ENCODE results near the gene RPS18. TPM values are rescaled to one million over a fixed set of nuclear protein-coding genes. Genes with fewer than 3 reads are reported as not detected.
A peak's percentile ranks its signal among the peaks of the same experiment; 100 is the strongest.

Gene RPS18
- polyA plus RNA-seq, 1 of the 3 experiments (the other 2 are of a cell fraction) = 12,112 TPM

DNA sequence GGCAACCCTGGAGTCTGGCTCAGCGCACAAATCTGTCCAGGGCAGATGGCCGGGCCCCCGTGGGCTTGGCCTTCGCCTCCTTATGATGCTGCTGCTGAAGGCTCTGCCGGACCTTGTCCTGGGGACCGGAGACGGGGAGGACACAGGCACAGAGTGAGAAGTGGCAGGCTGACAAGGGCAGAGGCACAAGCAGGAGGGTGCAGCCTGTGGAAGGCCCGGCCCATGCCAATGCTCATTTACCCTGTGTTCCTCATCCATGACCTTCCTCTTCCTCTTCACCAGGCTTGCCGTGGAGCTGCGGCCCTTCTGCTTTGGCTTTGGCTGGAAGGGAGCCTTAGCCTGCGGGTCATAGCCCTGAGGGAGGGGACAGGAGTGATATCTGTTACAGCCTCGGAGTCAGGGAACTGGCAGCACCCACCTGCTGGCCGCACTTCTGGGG is 7.4 kb downstream of the RPS18 start (continued):
- TF ChIP-seq, protein P1, sequence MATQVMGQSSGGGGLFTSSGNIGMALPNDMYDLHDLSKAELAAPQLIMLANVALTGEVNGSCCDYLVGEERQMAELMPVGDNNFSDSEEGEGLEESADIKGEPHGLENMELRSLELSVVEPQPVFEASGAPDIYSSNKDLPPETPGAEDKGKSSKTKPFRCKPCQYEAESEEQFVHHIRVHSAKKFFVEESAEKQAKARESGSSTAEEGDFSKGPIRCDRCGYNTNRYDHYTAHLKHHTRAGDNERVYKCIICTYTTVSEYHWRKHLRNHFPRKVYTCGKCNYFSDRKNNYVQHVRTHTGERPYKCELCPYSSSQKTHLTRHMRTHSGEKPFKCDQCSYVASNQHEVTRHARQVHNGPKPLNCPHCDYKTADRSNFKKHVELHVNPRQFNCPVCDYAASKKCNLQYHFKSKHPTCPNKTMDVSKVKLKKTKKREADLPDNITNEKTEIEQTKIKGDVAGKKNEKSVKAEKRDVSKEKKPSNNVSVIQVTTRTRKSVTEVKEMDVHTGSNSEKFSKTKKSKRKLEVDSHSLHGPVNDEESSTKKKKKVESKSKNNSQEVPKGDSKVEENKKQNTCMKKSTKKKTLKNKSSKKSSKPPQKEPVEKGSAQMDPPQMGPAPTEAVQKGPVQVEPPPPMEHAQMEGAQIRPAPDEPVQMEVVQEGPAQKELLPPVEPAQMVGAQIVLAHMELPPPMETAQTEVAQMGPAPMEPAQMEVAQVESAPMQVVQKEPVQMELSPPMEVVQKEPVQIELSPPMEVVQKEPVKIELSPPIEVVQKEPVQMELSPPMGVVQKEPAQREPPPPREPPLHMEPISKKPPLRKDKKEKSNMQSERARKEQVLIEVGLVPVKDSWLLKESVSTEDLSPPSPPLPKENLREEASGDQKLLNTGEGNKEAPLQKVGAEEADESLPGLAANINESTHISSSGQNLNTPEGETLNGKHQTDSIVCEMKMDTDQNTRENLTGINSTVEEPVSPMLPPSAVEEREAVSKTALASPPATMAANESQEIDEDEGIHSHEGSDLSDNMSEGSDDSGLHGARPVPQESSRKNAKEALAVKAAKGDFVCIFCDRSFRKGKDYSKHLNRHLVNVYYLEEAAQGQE (IDR thresholded peaks at IDR 0.05; ENCODE audit: low read depth, low read length) = no peak
- TF ChIP-seq TEAD4 (IDR thresholded peaks at IDR 0.05; ENCODE audit: borderline replicate concordance, insufficient read depth) = no peak
- no peak for TF ChIP-seq JUND (IDR thresholded peaks at IDR 0.05)
- no peak for TF ChIP-seq GABPA (IDR thresholded peaks at IDR 0.05; ENCODE audit: low read depth)
- TF ChIP-seq, protein P2, sequence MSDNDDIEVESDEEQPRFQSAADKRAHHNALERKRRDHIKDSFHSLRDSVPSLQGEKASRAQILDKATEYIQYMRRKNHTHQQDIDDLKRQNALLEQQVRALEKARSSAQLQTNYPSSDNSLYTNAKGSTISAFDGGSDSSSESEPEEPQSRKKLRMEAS (IDR thresholded peaks at IDR 0.05; ENCODE audit: low read depth) = no peak
- TF ChIP-seq FOSL2 (IDR thresholded peaks at IDR 0.05; ENCODE audit: borderline replicate concordance, low read depth) = no peak
- no peak for TF ChIP-seq NFIC (IDR thresholded peaks at IDR 0.05; ENCODE audit: borderline replicate concordance)
- no peak for TF ChIP-seq POLR2AphosphoS5 (IDR thresholded peaks at IDR 0.05; ENCODE audit: low read depth, low read length)
- no peak for TF ChIP-seq RCOR1 (IDR thresholded peaks at IDR 0.05; ENCODE audit: low read length)
- TF ChIP-seq, protein P3, sequence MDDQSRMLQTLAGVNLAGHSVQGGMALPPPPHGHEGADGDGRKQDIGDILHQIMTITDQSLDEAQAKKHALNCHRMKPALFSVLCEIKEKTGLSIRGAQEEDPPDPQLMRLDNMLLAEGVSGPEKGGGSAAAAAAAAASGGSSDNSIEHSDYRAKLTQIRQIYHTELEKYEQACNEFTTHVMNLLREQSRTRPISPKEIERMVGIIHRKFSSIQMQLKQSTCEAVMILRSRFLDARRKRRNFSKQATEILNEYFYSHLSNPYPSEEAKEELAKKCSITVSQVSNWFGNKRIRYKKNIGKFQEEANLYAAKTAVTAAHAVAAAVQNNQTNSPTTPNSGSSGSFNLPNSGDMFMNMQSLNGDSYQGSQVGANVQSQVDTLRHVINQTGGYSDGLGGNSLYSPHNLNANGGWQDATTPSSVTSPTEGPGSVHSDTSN (IDR thresholded peaks at IDR 0.05) = no peak
- TF ChIP-seq RFX5 (IDR thresholded peaks at IDR 0.05; ENCODE audit: low read length) = no peak
- no peak for TF ChIP-seq EZH2phosphoT487 (IDR thresholded peaks at IDR 0.05; ENCODE audit: borderline replicate concordance, low read depth)
- no peak for TF ChIP-seq GATA2 (CRISPR knock-in tag; IDR thresholded peaks at IDR 0.05)

DNA sequence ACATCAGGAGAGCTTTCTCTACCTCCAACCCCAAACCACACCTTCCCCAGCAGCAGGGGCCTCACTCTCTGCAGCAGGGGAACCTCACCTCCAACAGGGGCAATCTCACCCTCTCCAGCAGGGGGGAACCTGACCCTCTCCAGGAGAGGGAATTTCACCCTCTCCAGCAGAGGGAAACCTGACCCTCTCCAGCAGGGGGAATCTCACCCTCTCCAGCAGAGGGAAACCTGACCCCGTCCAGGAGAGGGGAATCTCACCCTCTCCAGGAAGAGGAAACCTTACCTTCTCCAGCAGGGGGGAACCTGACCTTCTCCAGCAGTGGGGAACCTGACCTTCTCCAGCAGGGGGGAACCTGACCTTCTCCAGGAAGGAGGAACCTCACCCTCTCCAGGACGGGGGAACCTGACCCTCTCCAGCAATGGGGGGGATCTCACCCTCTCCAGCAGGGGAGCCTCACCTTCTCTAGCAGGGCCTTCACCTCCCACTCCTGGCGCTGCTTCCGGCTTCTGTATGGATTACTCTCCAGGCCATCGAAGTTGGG is 8.2 kb downstream of the RPS18 start:
- no peaks in the 10 kb centered on the region for H3K27me3 ChIP-seq (ENCODE audit: insufficient read depth)
- no peak for TF ChIP-seq POLR2AphosphoS5 (IDR thresholded peaks at IDR 0.05; ENCODE audit: low read depth, low read length)
- peak; percentile 36 for TF ChIP-seq SMC3 (IDR thresholded peaks at IDR 0.05; ENCODE audit: low read depth, low read length)
- no peak for TF ChIP-seq NFIC (IDR thresholded peaks at IDR 0.05; ENCODE audit: borderline replicate concordance)
- TF ChIP-seq TCF12 (IDR thresholded peaks at IDR 0.05) = no peak
- TF ChIP-seq EZH2phosphoT487 (IDR thresholded peaks at IDR 0.05; ENCODE audit: borderline replicate concordance, low read depth) = no peak
- TF ChIP-seq, protein P4, sequence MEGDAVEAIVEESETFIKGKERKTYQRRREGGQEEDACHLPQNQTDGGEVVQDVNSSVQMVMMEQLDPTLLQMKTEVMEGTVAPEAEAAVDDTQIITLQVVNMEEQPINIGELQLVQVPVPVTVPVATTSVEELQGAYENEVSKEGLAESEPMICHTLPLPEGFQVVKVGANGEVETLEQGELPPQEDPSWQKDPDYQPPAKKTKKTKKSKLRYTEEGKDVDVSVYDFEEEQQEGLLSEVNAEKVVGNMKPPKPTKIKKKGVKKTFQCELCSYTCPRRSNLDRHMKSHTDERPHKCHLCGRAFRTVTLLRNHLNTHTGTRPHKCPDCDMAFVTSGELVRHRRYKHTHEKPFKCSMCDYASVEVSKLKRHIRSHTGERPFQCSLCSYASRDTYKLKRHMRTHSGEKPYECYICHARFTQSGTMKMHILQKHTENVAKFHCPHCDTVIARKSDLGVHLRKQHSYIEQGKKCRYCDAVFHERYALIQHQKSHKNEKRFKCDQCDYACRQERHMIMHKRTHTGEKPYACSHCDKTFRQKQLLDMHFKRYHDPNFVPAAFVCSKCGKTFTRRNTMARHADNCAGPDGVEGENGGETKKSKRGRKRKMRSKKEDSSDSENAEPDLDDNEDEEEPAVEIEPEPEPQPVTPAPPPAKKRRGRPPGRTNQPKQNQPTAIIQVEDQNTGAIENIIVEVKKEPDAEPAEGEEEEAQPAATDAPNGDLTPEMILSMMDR (IDR thresholded peaks at IDR 0.05) = peak; percentile 62
- peak; percentile 51; the same call in 1 of the 2 replicates for TF ChIP-seq SIN3A (IDR thresholded peaks at IDR 0.05; ENCODE audit: borderline replicate concordance, low read depth, low read length)
- no peak for TF ChIP-seq JUND (IDR thresholded peaks at IDR 0.05)
- peak; percentile 45 for TF ChIP-seq RAD21 (IDR thresholded peaks at IDR 0.05; ENCODE audit: low read length)
- TF ChIP-seq, protein P5, sequence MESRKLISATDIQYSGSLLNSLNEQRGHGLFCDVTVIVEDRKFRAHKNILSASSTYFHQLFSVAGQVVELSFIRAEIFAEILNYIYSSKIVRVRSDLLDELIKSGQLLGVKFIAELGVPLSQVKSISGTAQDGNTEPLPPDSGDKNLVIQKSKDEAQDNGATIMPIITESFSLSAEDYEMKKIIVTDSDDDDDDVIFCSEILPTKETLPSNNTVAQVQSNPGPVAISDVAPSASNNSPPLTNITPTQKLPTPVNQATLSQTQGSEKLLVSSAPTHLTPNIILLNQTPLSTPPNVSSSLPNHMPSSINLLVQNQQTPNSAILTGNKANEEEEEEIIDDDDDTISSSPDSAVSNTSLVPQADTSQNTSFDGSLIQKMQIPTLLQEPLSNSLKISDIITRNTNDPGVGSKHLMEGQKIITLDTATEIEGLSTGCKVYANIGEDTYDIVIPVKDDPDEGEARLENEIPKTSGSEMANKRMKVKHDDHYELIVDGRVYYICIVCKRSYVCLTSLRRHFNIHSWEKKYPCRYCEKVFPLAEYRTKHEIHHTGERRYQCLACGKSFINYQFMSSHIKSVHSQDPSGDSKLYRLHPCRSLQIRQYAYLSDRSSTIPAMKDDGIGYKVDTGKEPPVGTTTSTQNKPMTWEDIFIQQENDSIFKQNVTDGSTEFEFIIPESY (IDR thresholded peaks at IDR 0.05; ENCODE audit: borderline replicate concordance, low read depth) = no peak
- no peak for TF ChIP-seq FOSL2 (IDR thresholded peaks at IDR 0.05; ENCODE audit: borderline replicate concordance, low read depth)
- TF ChIP-seq, protein P6, sequence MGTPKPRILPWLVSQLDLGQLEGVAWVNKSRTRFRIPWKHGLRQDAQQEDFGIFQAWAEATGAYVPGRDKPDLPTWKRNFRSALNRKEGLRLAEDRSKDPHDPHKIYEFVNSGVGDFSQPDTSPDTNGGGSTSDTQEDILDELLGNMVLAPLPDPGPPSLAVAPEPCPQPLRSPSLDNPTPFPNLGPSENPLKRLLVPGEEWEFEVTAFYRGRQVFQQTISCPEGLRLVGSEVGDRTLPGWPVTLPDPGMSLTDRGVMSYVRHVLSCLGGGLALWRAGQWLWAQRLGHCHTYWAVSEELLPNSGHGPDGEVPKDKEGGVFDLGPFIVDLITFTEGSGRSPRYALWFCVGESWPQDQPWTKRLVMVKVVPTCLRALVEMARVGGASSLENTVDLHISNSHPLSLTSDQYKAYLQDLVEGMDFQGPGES (IDR thresholded peaks at IDR 0.05; ENCODE audit: low read depth, low read length) = no peak

More for the DNA sequence above, 8.2 kb downstream of the RPS18 start:
- no peaks in the 10 kb centered on the region for H3K9me2 ChIP-seq
- CTCF ChIA-PET = interaction anchor here (0.9 to 4.9 kb wide), 3 partner anchors 10 to 127 kb away, joined by 3 to 49 read pairs (median 7); partner anchors contain the start of genes PFDN6 and WDR46
- H3K9ac ChIP-seq = no peak overlapping the region
- H3K4me3 ChIP-seq (ENCODE audit: low read depth in 2 of 2, low read length in 1 of 2) = no peak overlapping the region
- DNase-seq = peak; percentile 58
- peaks cover 13 to 21% of the 10 kb centered on the region in 2 experiments; a peak in 3 of 4 replicates for H3K4me1 ChIP-seq (ENCODE audit: control insufficient read depth in 1 of 2, insufficient read depth in 2 of 2, low read depth in 1 of 2, low read length in 1 of 2)
- no peak overlapping the region for H3K4me2 ChIP-seq
- 100% methylated on average over 2 of the region's 5 CpGs for WGBS (ENCODE audit: low lambda C conversion rate)
- H3F3A ChIP-seq (replicated peaks; ENCODE audit: insufficient read depth) = peaks cover 54% of the 10 kb centered on the region
- H3K36me3 ChIP-seq (replicated peaks in 1 of 2; ENCODE audit: control insufficient read depth in 1 of 2, insufficient read depth in 2 of 2, low read length in 1 of 2) = peaks cover 23 to 58% of the 10 kb centered on the region in 2 experiments
- no peak overlapping the region for H2AFZ ChIP-seq (ENCODE audit: low read depth)
- peaks cover 22% of the 10 kb centered on the region for H4K20me1 ChIP-seq (ENCODE audit: insufficient read depth)
- H3K27ac ChIP-seq (ENCODE audit: low read depth in 2 of 2, low read length in 1 of 2) = no peak overlapping the region
- POLR2A ChIA-PET = interaction anchor here (1.3 kb wide), 1 partner anchor 33 kb away, joined by 4 read pairs; no protein-coding TSS in a partner anchor
- peaks cover 21% of the 10 kb centered on the region for H3K79me2 ChIP-seq (ENCODE audit: insufficient read depth)
- no peaks in the 10 kb centered on the region for H3K9me3 ChIP-seq
